NCI-H460 (cell line): ENCODE data around the gene MAT1A. TPM values are rescaled to one million over a fixed set of nuclear protein-coding genes. Genes with fewer than 3 reads are reported as not detected.
"Not testable (repeated sequence)": the region's sequence is repeated elsewhere in the genome, so short reads cannot be mapped to it uniquely, and the experiment has no call there.

Experiments used
- DNase-seq: peaks from one replicate; pipeline ENCODE4 v3.0.0-alpha.2; 2016; ENCODE audit warnings: low read depth; ENCODE audit errors: extremely low read depth
- polyA plus RNA-seq: library from polyadenylated mRNA; depleted of rRNA; stranded (reverse); fragments of >200 nt; gene quantifications from 2 replicates; pipeline ENCODE4 v1.2.3, GENCODE V29; 2014; cell fraction: nucleus; rRNA removed
- total RNA-seq: library from RNA; depleted of rRNA; stranded (reverse); fragments of >200 nt; shearing (Covaris generic); gene quantifications from 2 replicates; pipeline ENCODE4 v1.2.3, GENCODE V29; 2014; rRNA removed

Gene MAT1A
- 0.02 and 0.61 TPM in 2 replicates for total RNA-seq
- polyA plus RNA-seq: not detected in 2 replicates

- DNase-seq: no peak
Observed at GRCh38 chr10:80289451-80290287, at the start of gene MAT1A. Gene MAT1A (minus strand): TSS chr10:80289658. CDS start chr10:80289423, 235 bp downstream.

GRCh38 chr10:80333983-80334382 is 44.5 kb upstream of the MAT1A start:
- DNase-seq: no peak

- no peak for DNase-seq
Observed at GRCh38 chr10:80324891-80325364, 35.5 kb upstream of the MAT1A start.

GRCh38 chr10:80324086-80324485 is 34.6 kb upstream of the MAT1A start:
- no peak for DNase-seq

- DNase-seq: no peak
Observed at GRCh38 chr10:80323311-80323710, 33.9 kb upstream of the MAT1A start.

GRCh38 chr10:80322711-80323110 is 33.3 kb upstream of the MAT1A start:
- no peak for DNase-seq

GRCh38 chr10:80322158-80322557 is 32.7 kb upstream of the MAT1A start:
- DNase-seq: no peak

GRCh38 chr10:80321183-80321582 is 31.7 kb upstream of the MAT1A start:
- no peak for DNase-seq

GRCh38 chr10:80320377-80320776 is 30.9 kb upstream of the MAT1A start:
- DNase-seq: no peak

- DNase-seq: no peak
Observed at GRCh38 chr10:80319725-80320290, 30.4 kb upstream of the MAT1A start.

GRCh38 chr10:80319318-80319717 is 29.9 kb upstream of the MAT1A start:
- DNase-seq: no peak

GRCh38 chr10:80318742-80319141 is 29.3 kb upstream of the MAT1A start:
- DNase-seq: no peak

GRCh38 chr10:80315391-80315790 is 25.9 kb upstream of the MAT1A start:
- DNase-seq: no peak

- DNase-seq: no peak
Observed at GRCh38 chr10:80313523-80313922, 24.1 kb upstream of the MAT1A start.

GRCh38 chr10:80305989-80306388 is 16.5 kb upstream of the MAT1A start:
- DNase-seq: not testable (repeated sequence)

GRCh38 chr10:80296942-80297341 is 7.5 kb upstream of the MAT1A start:
- no peak for DNase-seq

- DNase-seq: no peak
Observed at GRCh38 chr10:80292607-80293239, 3.3 kb upstream of the MAT1A start.

- DNase-seq: no peak
Observed at GRCh38 chr10:80290474-80291220, 1.2 kb upstream of the MAT1A start.

- no peak for DNase-seq
Observed at GRCh38 chr10:80288849-80289248, 609 bp downstream of the MAT1A start.

- DNase-seq: no peak
Observed at GRCh38 chr10:80284522-80284921, 4.9 kb downstream of the MAT1A start.
